Measurements from ENCODE around the gene FOXRED1.
A peak's percentile ranks its signal among the peaks of the same experiment; 100 is the strongest.
"Not testable (repeated sequence)": the region's sequence is repeated elsewhere in the genome, so short reads cannot be mapped to it uniquely, and the experiment has no call there.

FOXRED1 gene

GRCh38 chr11:126303623-126304456 lies 34.9 kb downstream of the FOXRED1 start, which contains the start of gene DCPS:
TSS of gene DCPS (plus strand) at chr11:126304060. CDS start at chr11:126304081, 21 bp downstream.
- H3K4me1 ChIP-seq (ENCODE audit: control insufficient read depth, insufficient read depth, low read length), result peaks cover 14% of the 10 kb centered on the region
- no peaks in the 10 kb centered on the region for H3K9me3 ChIP-seq (replicated peaks; ENCODE audit: low read length)
- H3K4me2 ChIP-seq (ENCODE audit: low read length), result peak within 1 kb of the TSS; percentile 90
- no peaks in the 10 kb centered on the region for H3K36me3 ChIP-seq (ENCODE audit: insufficient read depth, low read length)
- peak within 1 kb of the TSS; percentile 97 for H3K9ac ChIP-seq (ENCODE audit: low read depth, low read length)
- peak within 1 kb of the TSS; percentile 91 for H3K4me3 ChIP-seq (ENCODE audit: low read length)
- no peaks in the 10 kb centered on the region for H3K27me3 ChIP-seq (ENCODE audit: control insufficient read depth, insufficient read depth, low read length)

GRCh38 chr11:126304457-126305075 lies 35.6 kb downstream of the FOXRED1 start:
- Histone ChIP-seq H3K4me1 (ENCODE audit: control insufficient read depth, insufficient read depth, low read length) (peaks cover 14% of the 10 kb centered on the region), H3K9me3 (replicated peaks; ENCODE audit: low read length) (no peaks in the 10 kb centered on the region), H3K27me3 (ENCODE audit: control insufficient read depth, insufficient read depth, low read length) (no peaks in the 10 kb centered on the region), H3K4me3 (ENCODE audit: low read length) (peak overlapping the region; percentile 91), H3K36me3 (ENCODE audit: insufficient read depth, low read length) (no peaks in the 10 kb centered on the region), H3K4me2 (ENCODE audit: low read length) (peak overlapping the region; percentile 90), H3K9ac (ENCODE audit: low read depth, low read length) (peak overlapping the region; percentile 97)

- H3K4me2 ChIP-seq (ENCODE audit: low read length), result no peak overlapping the region
- H3K4me3 ChIP-seq (ENCODE audit: low read length), result no peak overlapping the region
- H3K9me3 ChIP-seq (replicated peaks; ENCODE audit: low read length), result no peaks in the 10 kb centered on the region
- no peaks in the 10 kb centered on the region for H3K27me3 ChIP-seq (ENCODE audit: control insufficient read depth, insufficient read depth, low read length)
- H3K9ac ChIP-seq (ENCODE audit: low read depth, low read length), result no peak overlapping the region
- peaks cover 15% of the 10 kb centered on the region for H3K4me1 ChIP-seq (ENCODE audit: control insufficient read depth, insufficient read depth, low read length)
- peaks cover 5% of the 10 kb centered on the region for H3K36me3 ChIP-seq (ENCODE audit: insufficient read depth, low read length)
These were observed 36.7 kb downstream of the FOXRED1 start for GRCh38 chr11:126305699-126306098.

GRCh38 chr11:126307706-126308105 lies 38.8 kb downstream of the FOXRED1 start:
- Histone ChIP-seq H3K36me3 (ENCODE audit: insufficient read depth, low read length) (peaks cover 5% of the 10 kb centered on the region), H3K4me2 (ENCODE audit: low read length) (no peak overlapping the region), H3K4me1 (ENCODE audit: control insufficient read depth, insufficient read depth, low read length) (peaks cover 18% of the 10 kb centered on the region), H3K9ac (ENCODE audit: low read depth, low read length) (no peak overlapping the region), H3K9me3 (replicated peaks; ENCODE audit: low read length) (no peaks in the 10 kb centered on the region), H3K4me3 (ENCODE audit: low read length) (no peak overlapping the region), H3K27me3 (ENCODE audit: control insufficient read depth, insufficient read depth, low read length) (no peaks in the 10 kb centered on the region)

- Histone ChIP-seq H3K4me1 (ENCODE audit: control insufficient read depth, insufficient read depth, low read length) (peaks cover 18% of the 10 kb centered on the region), H3K27me3 (ENCODE audit: control insufficient read depth, insufficient read depth, low read length) (no peaks in the 10 kb centered on the region), H3K9ac (ENCODE audit: low read depth, low read length) (no peak overlapping the region)
These were observed 39.3 kb downstream of the FOXRED1 start for GRCh38 chr11:126308271-126308671.

GRCh38 chr11:126308771-126309170 lies 39.8 kb downstream of the FOXRED1 start:
- H3K36me3 ChIP-seq (ENCODE audit: insufficient read depth, low read length); H3K9ac ChIP-seq (ENCODE audit: low read depth, low read length); H3K27me3 ChIP-seq (ENCODE audit: control insufficient read depth, insufficient read depth, low read length); H3K4me2 ChIP-seq (ENCODE audit: low read length); H3K9me3 ChIP-seq (replicated peaks; ENCODE audit: low read length); H3K4me3 ChIP-seq (ENCODE audit: low read length): not testable (repeated sequence)
- H3K4me1 ChIP-seq (ENCODE audit: control insufficient read depth, insufficient read depth, low read length), result peaks cover 18% of the 10 kb centered on the region

More at GRCh38 chr11:126308271-126308671, 39.3 kb downstream of the FOXRED1 start:
- no peaks in the 10 kb centered on the region for H3K9me3 ChIP-seq (replicated peaks; ENCODE audit: low read length)
- H3K36me3 ChIP-seq (ENCODE audit: insufficient read depth, low read length), result peaks cover 5% of the 10 kb centered on the region
- H3K4me3 ChIP-seq (ENCODE audit: low read length), result no peak overlapping the region
- no peak overlapping the region for H3K4me2 ChIP-seq (ENCODE audit: low read length)

GRCh38 chr11:126310200-126310991 lies 41.4 kb downstream of the FOXRED1 start:
- Histone ChIP-seq H3K4me2 (ENCODE audit: low read length) (no peak overlapping the region), H3K9ac (ENCODE audit: low read depth, low read length) (no peak overlapping the region), H3K27me3 (ENCODE audit: control insufficient read depth, insufficient read depth, low read length) (no peaks in the 10 kb centered on the region), H3K4me3 (ENCODE audit: low read length) (no peak overlapping the region), H3K36me3 (ENCODE audit: insufficient read depth, low read length) (peaks cover 10% of the 10 kb centered on the region), H3K4me1 (ENCODE audit: control insufficient read depth, insufficient read depth, low read length) (peaks cover 14% of the 10 kb centered on the region), H3K9me3 (replicated peaks; ENCODE audit: low read length) (no peaks in the 10 kb centered on the region)

GRCh38 chr11:126310992-126311310 lies 42.0 kb downstream of the FOXRED1 start:
- no peak overlapping the region for H3K4me2 ChIP-seq (ENCODE audit: low read length)
- H3K4me1 ChIP-seq (ENCODE audit: control insufficient read depth, insufficient read depth, low read length), result peaks cover 14% of the 10 kb centered on the region
- H3K9ac ChIP-seq (ENCODE audit: low read depth, low read length), result no peak overlapping the region
- H3K27me3 ChIP-seq (ENCODE audit: control insufficient read depth, insufficient read depth, low read length), result no peaks in the 10 kb centered on the region
- H3K9me3 ChIP-seq (replicated peaks; ENCODE audit: low read length), result no peaks in the 10 kb centered on the region
- H3K36me3 ChIP-seq (ENCODE audit: insufficient read depth, low read length), result peaks cover 10% of the 10 kb centered on the region
- no peak overlapping the region for H3K4me3 ChIP-seq (ENCODE audit: low read length)

- no peak overlapping the region for H3K9ac ChIP-seq (ENCODE audit: low read depth, low read length)
- peaks cover 14% of the 10 kb centered on the region for H3K4me1 ChIP-seq (ENCODE audit: control insufficient read depth, insufficient read depth, low read length)
These were observed 42.7 kb downstream of the FOXRED1 start for GRCh38 chr11:126311401-126312291.

GRCh38 chr11:126312961-126313360 lies 44.0 kb downstream of the FOXRED1 start:
- H3K9ac ChIP-seq (ENCODE audit: low read depth, low read length), result no peak overlapping the region
- H3K27me3 ChIP-seq (ENCODE audit: control insufficient read depth, insufficient read depth, low read length), result no peaks in the 10 kb centered on the region
- peaks cover 10% of the 10 kb centered on the region for H3K36me3 ChIP-seq (ENCODE audit: insufficient read depth, low read length)
- no peaks in the 10 kb centered on the region for H3K9me3 ChIP-seq (replicated peaks; ENCODE audit: low read length)
- H3K4me2 ChIP-seq (ENCODE audit: low read length), result no peak overlapping the region
- no peak overlapping the region for H3K4me3 ChIP-seq (ENCODE audit: low read length)
- peaks cover 21% of the 10 kb centered on the region for H3K4me1 ChIP-seq (ENCODE audit: control insufficient read depth, insufficient read depth, low read length)

More at GRCh38 chr11:126311401-126312291, 42.7 kb downstream of the FOXRED1 start:
- H3K4me2 ChIP-seq (ENCODE audit: low read length), result no peak overlapping the region
- H3K36me3 ChIP-seq (ENCODE audit: insufficient read depth, low read length), result peaks cover 10% of the 10 kb centered on the region
- no peaks in the 10 kb centered on the region for H3K9me3 ChIP-seq (replicated peaks; ENCODE audit: low read length)
- H3K4me3 ChIP-seq (ENCODE audit: low read length), result no peak overlapping the region
- no peaks in the 10 kb centered on the region for H3K27me3 ChIP-seq (ENCODE audit: control insufficient read depth, insufficient read depth, low read length)
